Keratinocyte (primary cell): Measurements from ENCODE around the gene UGT1A10. TPM values are rescaled to one million over a fixed set of nuclear protein-coding genes. Genes with fewer than 3 reads are reported as not detected.
"Not testable (repeated sequence)": the region's sequence is repeated elsewhere in the genome, so short reads cannot be mapped to it uniquely, and the experiment has no call there.

Experiments
- DNase-seq: peaks from one replicate; pipeline ENCODE4 v3.0.0-alpha.2; 2011; ENCODE audit warnings: low read depth, missing footprints, low spot score
- FAIRE-seq: peaks from 2 replicates; lab custom pipeline; 2011; peaks lifted over from hg19 to GRCh38; lab: Jason Lieb, UNC
- H2AFZ ChIP-seq: 2 replicates; pipeline ENCODE4 v1.6.0; 2012; ENCODE audit warnings: low read length, control low read depth, inconsistent platforms; ENCODE audit not compliant: control insufficient read depth
- H3K27ac ChIP-seq: 2 replicates; pipeline ENCODE4 v1.5.1; 2011; ENCODE audit warnings: low read length; ENCODE audit not compliant: control insufficient read depth, insufficient read depth
- H3K27me3 ChIP-seq: 3 replicates; pipeline ENCODE4 v1.6.0; 2011; ENCODE audit warnings: low read length; ENCODE audit not compliant: control insufficient read depth, insufficient read depth; ENCODE audit errors: extremely low read depth
- H3K36me3 ChIP-seq, 2 experiments: 2 replicates in 1 of 2; 3 replicates in 1 of 2; pipeline ENCODE4 v1.5.1; 2011; ENCODE audit warnings: low read length in 2 of 2, mild to moderate bottlenecking in 1 of 2; ENCODE audit not compliant: control insufficient read depth in 2 of 2, insufficient read depth in 2 of 2; ENCODE audit errors: extremely low read depth in 1 of 2
- H3K4me1 ChIP-seq: 3 replicates; pipeline ENCODE4 v1.5.1; 2011; ENCODE audit warnings: low read length; ENCODE audit not compliant: control insufficient read depth, insufficient read depth; ENCODE audit errors: extremely low read depth
- H3K4me2 ChIP-seq: 3 replicates; pipeline ENCODE4 v1.6.0; 2011; ENCODE audit warnings: low read depth, low read length; ENCODE audit not compliant: control insufficient read depth, insufficient read depth; ENCODE audit errors: extremely low read depth
- H3K4me3 ChIP-seq, 3 experiments: fragments of 200-600 bp in 1 of 3; sonication (generic) in 1 of 3; 2 replicates in 2 of 3; 3 replicates in 1 of 3; pipeline ENCODE4 v1.5.1; 2011 to 2016; ENCODE audit warnings: low read length in 3 of 3, mild to moderate bottlenecking in 3 of 3, control low read depth in 2 of 3, inconsistent platforms in 1 of 3, low read depth in 1 of 3, mixed read lengths in 1 of 3, mixed run types in 1 of 3, moderate library complexity in 1 of 3; ENCODE audit not compliant: control insufficient read depth in 2 of 3, insufficient read depth in 2 of 3; ENCODE audit errors: extremely low read depth in 1 of 3
- H3K79me2 ChIP-seq: 2 replicates; pipeline ENCODE4 v1.6.0; 2012; ENCODE audit warnings: low read length; ENCODE audit not compliant: control insufficient read depth, insufficient read depth
- H3K9ac ChIP-seq: 3 replicates; pipeline ENCODE4 v1.6.0; 2011; ENCODE audit warnings: low read length; ENCODE audit not compliant: control insufficient read depth, insufficient read depth; ENCODE audit errors: extremely low read depth
- H3K9me1 ChIP-seq: 3 replicates; pipeline ENCODE4 v1.6.0; 2011; ENCODE audit warnings: low read length; ENCODE audit not compliant: control insufficient read depth, insufficient read depth; ENCODE audit errors: extremely low read depth
- H3K9me3 ChIP-seq: 2 replicates; pipeline ENCODE4 v1.5.1; 2012; ENCODE audit warnings: low read depth, low read length; ENCODE audit not compliant: control insufficient read depth
- H4K20me1 ChIP-seq: 3 replicates; pipeline ENCODE4 v1.6.0; 2011; ENCODE audit warnings: low read length; ENCODE audit not compliant: control insufficient read depth, insufficient read depth; ENCODE audit errors: extremely low read depth
- CTCF ChIP-seq, 3 experiments: IDR thresholded peaks in 1 of 3; conservative IDR thresholded peaks in 1 of 3; optimal IDR thresholded peaks in 1 of 3; 2 replicates in 2 of 3; 3 replicates in 1 of 3; pipeline versions ENCODE3 to v1.5.1; 2011; ENCODE audit warnings: low read length in 3 of 3, mild to moderate bottlenecking in 3 of 3, moderate library complexity in 2 of 3, control low read depth in 1 of 3, inconsistent platforms in 1 of 3; ENCODE audit not compliant: insufficient read depth in 2 of 3; ENCODE audit errors: extremely low read depth in 1 of 3
- EZH2 ChIP-seq: IDR thresholded peaks from one replicate; pipeline ENCODE4 v1.6.1; 2012; ENCODE audit warnings: inconsistent platforms, mild to moderate bottlenecking, low read length, moderate library complexity
- dilution Hi-C: fragments of 300-500 bp; cut with MboI; formaldehyde crosslinking; loops from one replicate; pipeline ENCODE4 v1.7.0; 2020; ENCODE audit warnings: low sequenced_read_pairs; ENCODE audit not compliant: extremely low pct_ligation_motif_present
- polyA plus RNA-seq, 5 experiments: library from polyadenylated mRNA; depleted of rRNA in 3 of 5; stranded (reverse) in 3 of 5; stranded (forward) in 1 of 5; unstranded in 1 of 5; fragments of >200 nt; gene quantifications; 1 replicate in 1 of 5; 2 replicates in 3 of 5; 3 replicates in 1 of 5; pipeline versions ENCODE4 v1.2.1 to v1.2.3, GENCODE V29; 2011 to 2012; ENCODE audit warnings: missing spikeins in 2 of 5, low read depth in 1 of 5, low replicate concordance in 1 of 5

Gene UGT1A10
- polyA plus RNA-seq, 1 donor (not counting 4 experiments of a cell fraction or from before 2014, with no cell fraction given) = 2.0 TPM

GRCh38 chr2:233639860-233640259, 3.6 kb downstream of the UGT1A10 start:
- Histone ChIP-seq H3K4me1 (peaks cover 3% of the 10 kb centered on the region), H3K79me2 (no peaks in the 10 kb centered on the region), H3K4me3 (no peak overlapping the region), H3K27me3 (no peaks in the 10 kb centered on the region), H3K36me3 (no peaks in the 10 kb centered on the region), H4K20me1 (no peaks in the 10 kb centered on the region), H3K4me2 (no peak overlapping the region), H3K9ac (no peak overlapping the region), H3K27ac (no peak overlapping the region), H3K9me3 (no peaks in the 10 kb centered on the region), H3K9me1 (no peaks in the 10 kb centered on the region), H2AFZ (no peak overlapping the region)
- FAIRE-seq = peak; percentile 29
- TF ChIP-seq CTCF (optimal IDR thresholded peaks at IDR 0.05 in 1 of 3, IDR thresholded peaks at IDR 0.05 in 1 of 3, conservative IDR thresholded peaks at IDR 0.05 in 1 of 3; ENCODE audit: extremely low read depth in 1 of 3, insufficient read depth in 2 of 3, low read length in 3 of 3) (no peak), EZH2 (no peak)
- dilution Hi-C loops = no loop called here
- DNase-seq = no peak

- dilution Hi-C loops = no loop called here
- Histone ChIP-seq H3K27me3 (no peaks in the 10 kb centered on the region), H3K9ac (no peak overlapping the region), H3K27ac (no peak overlapping the region), H4K20me1 (no peaks in the 10 kb centered on the region), H3K4me3 (no peak overlapping the region), H3K4me1 (peaks cover 3% of the 10 kb centered on the region), H3K36me3 (no peaks in the 10 kb centered on the region), H3K4me2 (no peak overlapping the region), H3K9me1 (no peaks in the 10 kb centered on the region), H3K79me2 (no peaks in the 10 kb centered on the region), H3K9me3 (peaks cover 5% of the 10 kb centered on the region), H2AFZ (no peak overlapping the region)
- DNase-seq (no peak), FAIRE-seq (peak; percentile 77)
- TF ChIP-seq EZH2 (no peak), CTCF (optimal IDR thresholded peaks at IDR 0.05 in 1 of 3, IDR thresholded peaks at IDR 0.05 in 1 of 3, conservative IDR thresholded peaks at IDR 0.05 in 1 of 3; ENCODE audit: extremely low read depth in 1 of 3, insufficient read depth in 2 of 3, low read length in 3 of 3) (peak; percentile 42 to 66 (median 50))
Measured at GRCh38 chr2:233643128-233643527, 6.9 kb downstream of the UGT1A10 start.

GRCh38 chr2:233646033-233646432, 9.8 kb downstream of the UGT1A10 start:
- H3K4me2 ChIP-seq, H3K4me1 ChIP-seq, H2AFZ ChIP-seq, H3K79me2 ChIP-seq, H3K4me3 ChIP-seq, dilution Hi-C loops, H3K9me3 ChIP-seq, H4K20me1 ChIP-seq, FAIRE-seq, H3K27ac ChIP-seq, H3K27me3 ChIP-seq, H3K36me3 ChIP-seq, H3K9ac ChIP-seq, DNase-seq, H3K9me1 ChIP-seq: not testable (repeated sequence)
